GM19239 (cell line): ENCODE data around the gene CHURC1.
"Not testable (repeated sequence)": the region's sequence is repeated elsewhere in the genome, so short reads cannot be mapped to it uniquely, and the experiment has no call there.

Source experiments
- DNase-seq: peaks from one replicate; pipeline ENCODE4 v3.0.0; 2011; ENCODE audit warnings: low spot score; ENCODE audit not compliant: insufficient read length
- FAIRE-seq: peaks from 2 replicates; lab custom pipeline; 2011; peaks lifted over from hg19 to GRCh38; lab: Jason Lieb, UNC

The CHURC1 gene

GRCh38 chr14:64906022-64906421 lies 8.2 kb upstream of the CHURC1 start:
- FAIRE-seq: no peak
- no peak for DNase-seq

GRCh38 chr14:64910847-64911495 lies 3.3 kb upstream of the CHURC1 start:
- FAIRE-seq (no peak), DNase-seq (no peak)

- FAIRE-seq: no peak
- DNase-seq: no peak
Observed at GRCh38 chr14:64912261-64912660, 2.0 kb upstream of the CHURC1 start.

GRCh38 chr14:64913477-64913876 lies 778 bp upstream of the CHURC1 start:
- FAIRE-seq: not testable (repeated sequence)

GRCh38 chr14:64915029-64915424 lies 772 bp downstream of the CHURC1 start:
- DNase-seq (no peak), FAIRE-seq (no peak)

More at GRCh38 chr14:64913477-64913876, 778 bp upstream of the CHURC1 start:
- DNase-seq: not testable (repeated sequence)

GRCh38 chr14:64915797-64916196 lies 1.5 kb downstream of the CHURC1 start:
- no peak for FAIRE-seq
- DNase-seq: no peak

GRCh38 chr14:64918216-64918615 lies 4.0 kb downstream of the CHURC1 start:
- FAIRE-seq (no peak), DNase-seq (no peak)

GRCh38 chr14:64919215-64919614 lies 5.0 kb downstream of the CHURC1 start:
- DNase-seq (no peak), FAIRE-seq (no peak)

GRCh38 chr14:64919618-64920017 lies 5.4 kb downstream of the CHURC1 start:
- FAIRE-seq: no peak

GRCh38 chr14:64920465-64920864 lies 6.2 kb downstream of the CHURC1 start:
- DNase-seq: no peak
- FAIRE-seq: no peak

More at GRCh38 chr14:64919618-64920017, 5.4 kb downstream of the CHURC1 start:
- no peak for DNase-seq

GRCh38 chr14:64923015-64923414 lies 8.8 kb downstream of the CHURC1 start:
- DNase-seq: no peak
- no peak for FAIRE-seq

- peak; percentile 48 for FAIRE-seq
- no peak for DNase-seq
Observed at GRCh38 chr14:64926398-64926995, 12.2 kb downstream of the CHURC1 start.

- DNase-seq (no peak), FAIRE-seq (no peak)
Observed at GRCh38 chr14:64927031-64927430, 12.8 kb downstream of the CHURC1 start.

- no peak for DNase-seq
- peak; percentile 74 for FAIRE-seq
Observed at GRCh38 chr14:64928239-64929013, 14.2 kb downstream of the CHURC1 start.

GRCh38 chr14:64929014-64929359 lies 14.7 kb downstream of the CHURC1 start:
- DNase-seq (no peak), FAIRE-seq (no peak)

- FAIRE-seq (no peak), DNase-seq (no peak)
Observed at GRCh38 chr14:64930085-64930843, 16.0 kb downstream of the CHURC1 start.

GRCh38 chr14:64931123-64931522 lies 16.9 kb downstream of the CHURC1 start:
- no peak for DNase-seq
- no peak for FAIRE-seq

GRCh38 chr14:64932231-64932630 lies 18.0 kb downstream of the CHURC1 start:
- FAIRE-seq: no peak
- DNase-seq: no peak

GRCh38 chr14:64934338-64934929 lies 20.2 kb downstream of the CHURC1 start:
- FAIRE-seq: no peak
- DNase-seq: no peak

- DNase-seq: no peak
- FAIRE-seq: peak; percentile 76
Observed at GRCh38 chr14:64935508-64935907, 21.3 kb downstream of the CHURC1 start.
